Activated effector memory CD4-positive, alpha-beta T cell treated with Interleukin-2 at 50 U/mL for 16 hours (primary cell): Measurements from ENCODE around the gene MVD.
A peak's percentile ranks its signal among the peaks of the same experiment; 100 is the strongest.

Experiments used
- DNase-seq: peaks from one replicate; pipeline ENCODE4 v3.0.0-alpha.2; 2020

MVD gene

DNA sequence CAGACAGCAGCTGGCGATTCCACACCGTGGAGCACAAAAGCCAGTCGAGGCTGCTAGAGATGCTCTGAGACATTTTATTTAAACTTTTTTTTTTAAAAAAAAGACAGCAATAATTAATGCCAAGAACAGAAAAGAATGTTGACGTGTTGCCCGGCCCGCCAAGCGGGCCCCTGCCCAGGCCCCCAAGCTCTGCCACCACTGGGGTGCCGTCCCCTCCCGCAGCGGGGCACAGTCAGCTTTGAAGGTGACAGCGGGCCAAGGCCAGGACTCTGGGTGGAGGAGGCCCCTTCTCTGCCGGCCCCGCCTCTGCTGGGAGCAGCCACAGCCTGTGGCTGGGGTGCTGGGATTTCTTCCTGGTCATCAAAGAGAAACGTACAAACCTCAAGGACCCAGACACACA is 33.5 kb upstream of the MVD start:
- DNase-seq = no peak

DNA sequence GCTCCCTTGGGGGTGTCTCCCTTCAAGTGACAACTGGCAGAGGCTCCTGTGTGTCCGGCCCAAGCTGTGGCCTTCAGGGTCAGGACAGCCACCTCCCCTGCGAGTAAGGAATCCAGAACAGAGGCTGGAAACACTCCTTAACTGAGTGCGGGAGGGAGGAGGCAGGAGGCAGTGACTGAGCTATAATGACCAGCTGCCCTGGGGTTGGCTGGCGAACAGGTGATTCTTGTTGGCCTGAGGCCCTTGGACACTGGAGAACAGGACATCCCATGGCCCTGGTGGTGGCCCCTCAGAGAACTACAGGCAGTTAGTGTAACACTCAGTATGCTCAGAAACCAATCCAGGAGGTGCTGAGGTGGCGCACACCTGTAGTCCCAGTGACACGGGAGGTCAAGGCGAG is 32.9 kb upstream of the MVD start:
- DNase-seq = no peak

DNA sequence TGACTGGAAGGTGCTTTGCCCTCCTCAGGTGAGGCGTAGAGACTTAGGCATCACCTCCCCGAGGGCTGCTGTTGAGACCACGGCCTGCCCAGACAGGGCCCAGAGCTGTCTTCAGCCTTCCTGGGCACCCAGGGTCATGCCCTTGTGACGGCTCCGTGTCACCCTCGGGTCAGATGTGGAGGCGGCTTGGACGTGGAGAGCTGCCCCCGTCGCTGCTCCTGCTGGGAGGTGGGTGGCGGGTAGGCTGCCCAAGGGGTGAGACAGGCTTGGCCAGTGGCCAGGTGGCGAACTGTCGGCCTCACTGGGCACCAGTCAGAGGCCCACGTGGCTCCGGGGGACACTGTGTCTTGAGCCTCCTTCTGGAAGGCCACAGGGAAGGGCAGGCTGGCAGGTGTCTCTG is 32.3 kb upstream of the MVD start:
- DNase-seq = no peak

DNA sequence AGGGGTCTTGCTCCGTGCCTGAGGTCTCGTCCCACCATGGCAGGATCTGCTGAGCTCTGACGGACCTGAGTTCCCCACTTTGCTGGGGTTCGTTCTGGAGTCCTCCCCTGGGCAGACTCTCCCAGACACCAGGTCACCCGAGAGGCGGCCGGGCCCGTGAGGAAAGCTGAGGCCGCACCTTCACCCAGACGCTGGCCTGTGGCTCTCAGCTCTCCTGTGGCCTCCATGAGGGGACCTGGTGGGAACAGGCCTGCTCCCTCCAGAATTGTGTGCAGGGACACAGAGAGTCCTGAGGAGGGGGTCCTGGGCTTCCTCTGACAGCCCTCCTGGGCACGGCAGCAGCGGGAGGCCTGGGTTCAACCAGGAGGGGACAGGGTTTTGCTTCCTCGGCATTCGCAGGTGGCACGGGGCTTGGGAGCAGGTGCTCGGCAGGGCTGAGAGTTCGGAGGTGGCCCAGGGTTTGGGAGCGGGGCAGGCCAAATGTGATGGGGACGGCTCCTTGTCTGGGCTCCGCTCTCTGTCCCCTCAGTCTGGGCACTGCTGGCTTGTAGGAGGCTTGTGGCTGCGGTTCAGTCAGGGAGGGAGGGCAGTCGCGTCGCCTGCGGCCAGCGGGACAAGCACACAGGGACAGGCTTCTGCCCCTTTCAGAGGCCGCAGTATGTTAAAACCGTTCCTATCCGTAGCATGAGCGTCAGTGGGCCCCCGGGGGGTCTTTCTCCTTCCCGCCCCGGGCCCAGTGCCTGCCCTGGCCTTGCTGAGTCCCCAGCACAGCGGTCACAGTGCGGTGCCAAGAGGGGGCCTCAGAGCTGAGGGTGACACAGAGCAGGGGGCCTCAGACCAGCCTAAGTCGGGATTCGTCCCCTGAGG is 31.6 kb upstream of the MVD start:
- DNase-seq = no peak

DNA sequence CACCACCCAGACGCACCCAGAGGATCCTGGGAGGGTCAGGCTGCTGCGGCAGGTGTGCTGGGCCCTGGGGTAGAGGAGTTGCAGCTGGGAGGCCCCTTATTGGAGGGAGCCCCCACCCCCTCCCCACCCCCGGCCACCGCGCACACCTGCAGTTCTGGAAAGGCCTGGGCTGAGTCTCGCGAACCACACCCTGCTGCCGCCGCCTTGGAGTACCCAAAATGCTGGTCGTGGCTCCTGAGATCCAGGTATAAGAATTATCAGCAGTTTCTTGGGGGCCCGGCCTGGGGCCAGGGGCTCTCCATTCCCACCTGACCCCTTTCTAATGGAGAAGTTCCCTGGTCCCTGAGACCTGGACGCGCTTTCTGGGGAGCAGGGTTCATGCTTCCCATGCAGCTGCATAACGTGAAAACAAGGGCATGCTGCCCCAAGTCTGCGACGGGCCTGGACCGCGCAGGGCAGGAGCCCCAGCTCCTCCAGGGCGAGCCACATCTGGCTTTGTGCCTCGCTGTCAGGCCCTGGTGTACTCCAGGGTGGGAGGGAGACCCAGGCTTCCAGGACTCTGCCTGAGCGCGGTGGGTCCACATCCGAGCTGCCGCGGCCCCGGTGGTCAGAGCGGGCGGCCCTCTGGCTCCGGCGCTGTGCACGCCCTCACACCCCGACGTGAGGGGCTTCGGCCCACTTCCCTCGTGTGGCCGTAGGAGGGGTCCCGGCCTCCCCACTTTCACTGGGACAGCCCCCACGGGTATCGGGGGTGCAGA is 30.7 kb upstream of the MVD start:
- DNase-seq = no peak

DNA sequence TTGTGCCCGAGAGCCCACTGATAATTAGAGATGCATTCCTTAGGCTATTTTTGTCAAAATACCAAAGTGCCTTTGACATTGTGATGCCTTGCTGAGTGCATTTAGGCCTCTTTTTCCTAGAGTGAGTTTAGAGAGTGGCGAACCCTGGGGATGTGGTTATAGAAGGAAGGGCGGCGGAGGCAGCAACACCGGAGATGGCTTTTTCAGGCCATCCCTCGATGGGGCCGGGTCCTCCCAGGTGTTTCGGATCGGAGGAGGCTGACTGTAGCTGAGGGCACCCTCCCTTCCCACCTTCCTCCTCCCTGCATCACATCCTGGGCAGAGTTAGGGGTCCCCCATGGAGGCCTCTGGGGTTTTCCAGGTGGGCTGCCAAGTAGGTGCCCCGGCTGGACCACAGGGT is 30.0 kb upstream of the MVD start:
- no peak for DNase-seq

DNA sequence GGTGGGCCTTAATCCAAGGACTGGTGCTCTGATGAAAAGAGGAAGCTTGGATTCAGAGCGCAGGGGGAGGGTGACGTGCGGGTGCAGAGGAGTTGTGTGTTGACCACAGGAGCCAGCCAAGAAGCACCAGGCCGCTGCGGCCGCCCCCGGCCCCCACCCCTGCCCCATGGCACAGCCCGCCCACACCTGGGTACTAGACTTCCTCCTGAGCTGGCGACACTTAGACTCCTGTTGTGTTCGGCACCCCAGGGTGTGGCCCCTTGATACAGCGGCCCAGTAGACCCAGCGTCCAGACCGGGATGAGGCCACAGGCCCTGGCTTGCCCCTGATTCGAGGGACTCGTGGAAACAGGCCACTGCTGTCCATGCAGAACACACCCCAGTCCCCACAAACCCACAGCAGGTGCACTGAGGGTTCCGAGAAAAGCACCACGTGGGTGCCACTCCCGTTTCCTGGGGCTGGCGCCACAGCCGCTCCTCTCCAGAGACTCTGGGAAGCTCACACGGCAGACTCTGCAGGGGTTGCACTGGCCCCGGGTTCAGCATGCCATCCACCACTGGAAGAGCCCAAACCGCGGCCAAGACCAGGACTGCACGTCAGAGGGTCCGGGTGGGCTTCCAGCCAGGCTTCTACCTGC is 29.2 kb upstream of the MVD start:
- peak; percentile 57 for DNase-seq

DNA sequence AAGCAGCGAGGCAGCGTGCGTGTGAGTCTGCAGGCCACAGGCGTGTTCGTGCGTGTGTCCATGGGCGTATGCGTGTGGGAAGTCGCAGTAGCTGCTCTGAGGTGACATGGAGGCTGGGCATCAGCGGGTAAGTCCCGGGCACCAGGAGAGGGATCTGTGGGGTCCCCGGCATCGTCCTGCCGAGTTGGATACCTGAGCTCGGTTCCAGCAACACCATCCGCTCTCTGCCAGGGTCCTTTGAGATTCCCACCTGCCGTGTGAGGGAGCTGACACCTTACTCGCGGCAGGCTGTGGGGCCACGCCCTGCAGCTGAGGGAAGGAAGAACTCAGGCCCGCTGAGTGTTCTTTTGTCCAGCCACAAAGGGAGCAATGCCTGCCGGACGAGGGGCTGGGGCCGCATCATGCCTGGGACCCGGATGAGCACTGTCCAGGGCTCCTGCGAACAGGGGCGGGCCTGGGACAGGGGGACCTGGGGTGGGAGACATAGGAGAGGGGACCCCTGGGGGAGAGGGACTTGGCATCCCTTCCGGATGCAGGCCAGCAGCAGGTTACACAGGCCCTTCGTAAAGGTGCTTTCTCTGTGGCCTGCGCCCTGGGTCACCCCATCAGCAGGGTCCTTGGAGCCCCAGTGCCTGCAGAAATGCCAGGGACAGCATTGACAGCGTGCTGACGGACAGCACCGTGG is 28.4 kb upstream of the MVD start:
- no peak for DNase-seq

DNA sequence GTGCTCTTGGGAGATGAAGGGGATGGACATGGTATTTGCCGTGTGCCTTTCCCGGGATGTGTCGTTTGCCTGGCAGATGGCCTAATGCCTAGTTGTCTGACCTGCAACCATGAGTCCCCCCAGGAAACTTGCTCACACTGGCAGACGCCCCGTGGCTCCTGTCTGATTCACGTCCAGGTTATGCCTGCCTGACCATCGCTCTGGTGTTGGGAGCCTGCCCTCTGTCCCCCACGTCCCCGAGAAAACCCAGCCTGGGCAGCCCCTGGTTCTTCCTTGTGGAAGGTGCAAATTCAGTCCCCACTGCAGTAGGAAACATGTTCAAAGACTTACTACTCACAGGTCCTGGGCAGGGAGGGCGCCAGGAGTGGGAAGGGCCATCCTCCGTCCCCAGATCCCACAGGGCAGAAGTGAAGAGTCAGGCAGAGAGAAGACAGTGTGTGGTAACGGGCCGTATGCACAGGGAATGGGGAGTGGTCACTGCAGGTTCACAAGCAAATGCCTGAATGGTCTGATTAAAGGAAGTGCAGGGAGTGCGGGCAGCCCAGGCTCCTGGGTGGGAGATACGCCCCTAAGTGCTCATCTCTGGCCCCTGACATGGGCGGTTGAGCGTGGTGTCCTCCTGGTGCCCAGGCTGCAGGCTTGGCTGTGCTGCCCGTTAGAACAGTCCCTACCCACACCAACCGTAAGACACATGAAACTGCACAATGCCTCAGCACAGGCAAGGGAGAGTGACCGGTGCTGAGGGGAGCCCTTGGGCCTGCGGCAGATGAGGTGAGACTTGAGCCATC is 27.6 kb upstream of the MVD start:
- no peak for DNase-seq

DNA sequence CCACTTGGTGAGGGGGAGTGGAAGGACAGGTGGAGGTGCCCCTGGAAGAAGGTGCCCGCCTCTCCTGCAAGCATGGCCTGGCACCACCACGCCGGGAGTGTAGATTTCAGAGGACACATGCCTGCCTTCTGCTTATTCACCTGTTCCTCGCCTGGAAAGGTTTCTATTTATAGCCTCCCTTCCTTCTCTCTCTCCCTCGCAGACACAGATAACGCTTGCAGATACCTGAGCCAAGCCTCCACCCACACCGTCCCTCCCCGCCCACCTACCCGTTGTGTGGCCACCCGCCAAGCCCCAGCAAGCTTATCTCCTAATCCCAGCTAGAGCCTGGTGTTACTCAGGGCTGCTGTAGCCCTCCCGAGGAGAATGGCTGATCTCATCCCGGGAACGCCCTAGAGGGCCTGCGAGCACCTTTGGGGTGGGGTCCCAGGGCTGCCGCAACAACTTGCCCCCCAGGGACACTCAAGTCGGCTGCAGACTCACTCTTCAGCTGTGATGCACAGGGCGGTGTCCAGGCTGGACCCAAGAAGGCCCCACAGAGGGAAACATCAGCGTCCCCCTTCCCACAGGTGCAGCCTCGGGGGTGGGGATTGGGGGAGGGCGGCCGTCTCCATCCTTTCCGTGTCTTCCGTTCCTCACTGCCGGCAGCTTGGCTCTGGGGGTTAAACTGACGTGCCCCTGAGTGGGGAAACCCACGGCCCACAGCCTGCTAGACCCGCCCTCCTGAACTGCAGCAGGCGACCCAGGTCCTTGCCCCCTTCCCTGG is 25.3 kb upstream of the MVD start:
- DNase-seq = no peak

DNA sequence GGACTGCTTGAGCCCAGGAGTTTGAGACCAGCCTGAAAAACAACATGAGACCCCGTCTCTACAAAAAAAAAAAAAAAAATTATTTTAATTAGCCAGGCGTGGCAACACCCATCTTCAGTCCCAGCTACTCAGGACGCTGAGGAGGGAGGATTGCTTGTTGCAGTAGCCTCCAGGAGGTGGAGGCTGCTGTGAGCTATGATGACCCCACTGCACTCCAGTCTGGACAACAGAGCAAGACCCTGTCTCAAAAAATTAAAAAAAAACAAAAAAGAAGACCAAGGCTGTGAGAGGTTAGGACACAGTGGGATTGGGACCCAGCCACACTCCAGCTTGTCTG is 24.8 kb upstream of the MVD start:
- DNase-seq = no peak

DNA sequence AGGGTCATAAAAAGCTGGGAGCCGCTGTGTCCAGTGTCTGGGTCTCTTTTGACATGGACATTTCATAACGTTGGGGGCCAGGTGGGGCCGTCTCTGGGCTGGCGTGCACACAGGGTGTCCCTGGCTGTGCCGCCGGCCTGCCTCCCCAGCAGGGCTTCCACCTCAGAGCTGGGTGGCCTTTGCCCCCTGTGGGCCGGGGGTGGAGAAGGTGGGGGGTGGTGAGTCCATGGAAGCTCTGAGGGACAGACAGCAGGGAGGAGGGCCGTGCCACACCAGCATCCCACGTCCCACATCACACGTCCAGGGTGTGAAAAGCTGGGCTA is 24.3 kb upstream of the MVD start:
- no peak for DNase-seq

DNA sequence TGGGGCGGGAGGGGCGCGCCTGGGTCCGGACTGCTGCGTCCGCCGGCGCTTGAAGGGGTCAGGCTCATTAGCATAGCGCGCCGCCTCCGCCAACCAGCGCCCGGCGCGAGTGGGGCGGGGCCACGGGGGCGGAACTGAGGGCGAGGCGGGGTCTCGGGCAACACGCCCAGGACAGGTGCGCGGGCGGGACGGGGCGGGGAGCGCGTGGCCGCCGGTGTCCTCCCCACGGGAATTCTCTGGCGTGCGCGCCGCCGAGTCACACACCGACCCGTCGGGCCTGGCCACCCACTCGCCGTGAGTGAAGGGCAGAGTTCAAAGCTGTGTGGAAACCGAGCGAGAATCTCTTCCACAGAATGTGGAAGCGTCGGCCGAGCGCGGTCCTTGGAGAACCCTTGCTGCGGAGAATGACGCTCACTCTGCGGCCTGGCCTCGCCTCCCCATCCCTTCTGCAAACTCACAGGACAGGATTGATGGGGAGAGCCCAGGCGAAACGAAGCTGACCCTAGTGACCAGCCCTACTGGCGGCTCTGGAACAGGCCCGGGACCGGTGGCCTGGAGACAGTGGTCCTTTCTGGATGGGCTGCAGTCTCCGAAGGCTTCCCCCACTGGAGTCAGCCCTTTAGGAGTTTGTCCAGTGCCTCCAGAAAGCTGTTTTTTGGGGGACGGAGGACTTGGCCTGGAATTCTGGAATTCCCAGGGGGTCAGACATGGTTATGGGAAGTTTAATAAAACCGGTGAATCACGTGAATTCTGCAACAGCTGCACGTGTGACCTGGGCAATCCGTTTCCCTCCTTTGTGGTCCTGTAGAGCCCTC is 23.8 kb upstream of the MVD start, which contains the start of gene SNAI3:
Gene SNAI3, minus strand, starts transcription at position 69 of the 815 bp plus-strand sequence. CDS start 101 bp downstream, outside the sequence.
- peak; percentile 81 for DNase-seq

DNA sequence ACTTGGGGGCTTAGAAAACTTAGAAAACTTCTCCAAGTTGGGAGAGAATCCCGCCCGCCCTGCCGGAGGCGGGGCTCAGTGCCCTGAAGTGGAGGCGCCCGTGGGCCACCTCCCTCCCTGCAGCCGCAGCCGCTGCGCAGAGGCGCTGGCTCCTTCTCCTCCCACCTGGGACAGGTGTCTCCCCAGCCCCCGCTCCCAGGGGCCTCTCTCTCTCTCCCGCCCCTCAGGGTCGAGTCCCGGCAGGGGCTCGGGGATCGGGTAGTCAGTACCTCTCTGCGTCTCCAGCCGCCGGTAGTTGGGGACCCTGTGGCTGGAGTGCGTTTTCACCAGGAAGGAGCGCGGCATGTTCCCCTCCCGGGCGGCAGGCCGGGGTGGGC is 23.2 kb upstream of the MVD start:
- peak; percentile 40 for DNase-seq

DNA sequence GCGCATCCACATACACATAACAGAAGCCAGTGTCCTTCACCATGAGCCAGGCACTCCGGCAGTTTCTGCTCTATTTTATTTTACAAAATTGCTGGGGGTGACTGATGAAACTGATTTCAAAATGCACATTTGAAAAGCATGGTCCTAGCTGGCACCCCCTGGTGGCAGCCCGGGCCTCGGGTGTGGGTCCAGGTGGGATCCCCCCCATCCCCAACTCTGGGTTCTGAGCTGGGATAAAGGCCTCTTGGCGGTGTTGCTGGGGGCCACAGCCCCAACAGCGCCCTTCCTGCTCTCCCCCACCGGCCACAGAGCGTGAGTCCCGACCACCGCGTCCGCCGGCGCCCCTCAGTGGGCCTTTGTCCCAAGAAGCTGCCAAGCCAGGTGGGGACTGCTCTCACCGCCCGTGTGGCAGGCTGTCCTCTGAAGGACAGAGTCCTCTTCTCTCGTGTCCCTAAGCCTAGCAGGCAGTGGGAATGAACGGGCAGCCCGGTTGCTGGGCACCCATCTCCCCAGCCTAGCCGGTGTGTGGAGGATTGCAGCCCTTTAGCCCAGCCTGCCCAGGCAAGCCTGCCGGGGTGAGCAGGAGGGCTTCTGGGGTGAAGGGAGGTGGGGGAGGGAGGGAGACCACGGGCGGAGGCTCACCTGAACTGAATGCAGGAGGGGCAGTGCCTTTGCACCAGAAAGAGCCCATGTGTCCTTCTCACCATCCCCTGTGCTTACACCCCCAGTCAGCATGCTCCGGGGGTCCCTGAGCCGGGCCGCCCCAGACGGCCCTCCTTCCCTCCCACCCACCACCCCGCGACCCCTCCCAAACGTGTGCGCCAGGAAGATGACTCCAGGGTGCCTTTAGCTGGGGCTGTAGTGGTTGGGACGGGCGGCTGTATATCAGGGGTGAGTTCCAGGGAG is 22.5 kb upstream of the MVD start:
- peak; percentile 55 for DNase-seq

DNA sequence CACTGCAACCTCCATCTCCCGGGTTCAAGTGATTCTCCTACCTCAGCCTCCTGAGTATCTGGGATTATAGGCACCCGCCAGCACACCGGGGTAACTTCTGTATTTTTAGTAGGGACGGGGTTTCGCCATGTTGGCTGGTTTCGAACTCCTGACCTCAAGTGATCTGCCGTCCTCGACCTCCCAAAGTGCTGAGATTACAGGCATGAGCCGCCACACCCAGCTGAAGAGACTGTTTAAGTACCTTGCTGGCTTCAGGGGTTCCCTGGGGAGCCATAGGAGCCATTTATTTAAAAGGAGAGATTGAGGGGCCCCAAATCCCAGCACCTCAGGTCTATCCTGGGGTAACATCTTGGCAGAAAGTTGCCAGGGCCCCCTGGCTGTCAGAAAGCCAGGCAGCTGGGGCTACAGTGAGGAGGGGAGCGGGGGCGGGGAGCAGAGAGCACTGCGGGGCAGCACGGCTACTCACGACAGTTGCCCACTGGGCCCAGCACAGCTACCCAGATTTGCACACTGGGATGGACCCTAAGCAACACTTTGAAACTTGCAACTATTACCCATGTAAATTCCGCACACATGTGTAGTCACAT is 21.8 kb upstream of the MVD start:
- no peak for DNase-seq

DNA sequence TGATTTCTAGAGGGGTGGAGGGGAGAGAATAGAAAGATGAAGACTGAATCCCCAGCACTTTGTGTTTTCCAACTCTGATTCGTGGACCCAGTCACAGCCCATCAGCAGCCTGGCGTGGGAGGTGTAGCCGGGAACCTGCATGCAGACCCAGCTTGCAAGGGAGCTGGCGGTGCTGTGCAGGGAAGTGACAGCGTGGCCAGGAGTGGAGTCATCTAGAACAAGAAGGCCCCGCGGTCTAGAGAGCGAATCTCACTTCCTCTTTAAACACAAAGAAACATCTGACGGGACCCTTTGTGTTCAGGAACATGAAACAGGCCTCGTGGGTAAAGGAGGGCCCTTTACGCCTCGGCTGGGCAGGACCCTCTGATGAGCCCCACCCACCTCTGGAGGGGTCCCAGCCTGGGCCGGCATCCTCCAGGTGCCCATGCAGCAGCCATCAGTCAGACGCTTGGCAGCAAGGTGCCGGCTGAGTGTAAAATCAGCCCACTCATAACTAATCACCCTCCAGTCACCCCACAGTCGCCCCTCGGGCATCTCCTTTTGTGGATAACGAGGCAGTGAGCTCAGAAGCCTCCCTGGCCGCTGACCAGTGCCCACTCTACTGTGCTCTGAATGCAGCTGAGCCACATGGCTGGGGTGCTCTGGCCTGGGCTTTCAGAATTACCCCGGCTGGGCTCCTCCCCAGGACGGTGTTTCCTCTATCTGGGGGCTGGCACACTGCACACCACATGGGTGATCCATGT is 19.0 kb upstream of the MVD start:
- peak; percentile 38 for DNase-seq

DNA sequence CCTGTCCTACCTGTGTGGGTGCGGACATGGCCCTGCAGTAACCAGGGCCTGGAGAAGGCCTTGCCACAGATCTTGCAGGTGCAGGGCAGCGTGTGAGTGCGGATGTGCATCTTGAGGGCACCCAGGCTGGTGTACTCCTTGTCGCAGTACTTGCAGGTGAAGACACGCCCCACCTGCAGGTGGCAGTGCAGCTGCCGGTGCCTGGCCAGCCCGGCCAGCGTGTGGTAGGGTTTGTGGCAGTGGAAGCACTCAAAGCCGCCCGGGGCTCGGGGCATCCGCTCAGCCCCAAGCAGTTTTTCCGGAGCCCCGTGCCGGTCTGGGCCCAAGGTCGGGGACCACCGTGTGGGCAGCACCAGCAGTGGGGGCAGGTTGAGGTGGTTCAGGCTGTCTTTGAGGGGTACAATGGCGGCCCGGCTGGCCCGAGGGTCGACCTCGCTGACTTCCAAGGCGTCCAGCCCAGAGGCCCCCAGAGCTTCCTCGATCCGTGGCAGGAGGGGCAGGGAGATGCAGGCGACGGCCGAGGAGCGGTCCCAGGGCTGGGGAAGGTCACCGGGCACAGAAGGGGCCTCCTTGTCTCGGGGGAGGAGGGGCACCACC is 18.3 kb upstream of the MVD start:
- DNase-seq = peak; percentile 33
